ENCODE results near the gene KIF17. TPM values are rescaled to one million over a fixed set of nuclear protein-coding genes. Genes with fewer than 3 reads are reported as not detected.

Gene KIF17
- total and polyA plus RNA-seq, 2 of the 8 experiments (the other 6 are each of a cell fraction or from before 2014, with no cell fraction given): 6.9 to 10.4 TPM

- peaks cover 0 to under 1% of the 10 kb centered on the region in 2 experiments; a peak in 1 of 4 replicates for H3K9me3 ChIP-seq (ENCODE audit: insufficient read depth in 2 of 2, low read depth in 1 of 2, low read length in 1 of 2)
- H2BK5ac ChIP-seq (ENCODE audit: low read depth, low read length): no peak overlapping the region
- no peaks in the 10 kb centered on the region; a peak in 1 of 8 replicates for H3K36me3 ChIP-seq (ENCODE audit: control insufficient read depth in 2 of 4, insufficient read depth in 4 of 4, low read length in 3 of 4)
- H2BK15ac ChIP-seq (ENCODE audit: low read length): no peak overlapping the region
- peak overlapping the region; percentile 80 to 89 for H3K4me2 ChIP-seq (ENCODE audit: insufficient read depth in 1 of 2, low read depth in 2 of 2, low read length in 2 of 2)
- ChIA-PET CTCF (ENCODE audit: partially characterized antibody) (interaction anchor here (0.6 to 5.8 kb wide), 18 partner anchors 7 to 683 kb away, joined by 3 to 47 read pairs (median 4); partner anchors contain the start of genes CDA and FAM43B), POLR2A (ENCODE audit: partially characterized antibody) (interaction anchor here (0.5 to 2.3 kb wide), 7 partner anchors 9 to 548 kb away, joined by 3 to 13 read pairs (median 5); partner anchors contain the start of gene HP1BP3)
- H3K27ac ChIP-seq (ENCODE audit: low read depth, low read length): no peak overlapping the region
- no peak overlapping the region for H4K8ac ChIP-seq (ENCODE audit: extremely low read depth, insufficient read depth, low read length)
- peaks cover 0 to 7% (median 0%) of the 10 kb centered on the region in 4 experiments; a peak in 2 of 7 replicates for H3K4me1 ChIP-seq (replicated peaks in 1 of 4; ENCODE audit: control insufficient read depth in 3 of 4, insufficient read depth in 4 of 4, low read length in 3 of 4)
- H3K79me2 ChIP-seq (ENCODE audit: control insufficient read depth in 1 of 2, insufficient read depth in 2 of 2, low read length in 2 of 2): no peaks in the 10 kb centered on the region
- no peak overlapping the region for H2AK5ac ChIP-seq (ENCODE audit: low read depth, low read length)
- H4K5ac ChIP-seq (ENCODE audit: insufficient read length, low read depth, low read length): no peak overlapping the region
- peaks cover 5% of the 10 kb centered on the region; the same call in 1 of the 2 replicates for H3K23me2 ChIP-seq (ENCODE audit: low read depth, low read length)
- 7% methylated on average over 4 of the region's 4 CpGs; no CpG with 5 or more reads in 1 of the 2 experiments for WGBS, 2 experiments (ENCODE audit: extremely low coverage in 1 of 2, insufficient coverage in 1 of 2, insufficient read length in 1 of 2, insufficient replicate concordance in 2 of 2, low coverage in 1 of 2, low lambda C conversion rate in 2 of 2, missing lambda C conversion rate in 1 of 2)
- no peak overlapping the region for H2BK20ac ChIP-seq (ENCODE audit: low read length)
- TF ChIP-seq USF2 (IDR thresholded peaks at IDR 0.05; ENCODE audit: low read length): no peak; the same call in 1 of the 2 replicates
- 0 out of 2 replicates have a peak, but pooled peaks have one; percentile 14 for TF ChIP-seq SP4 (IDR thresholded peaks at IDR 0.05; ENCODE audit: low read length)
- no peak for TF ChIP-seq GABPA (IDR thresholded peaks at IDR 0.05; ENCODE audit: borderline replicate concordance, insufficient read depth, low read length)
- TF ChIP-seq SIRT6 (IDR thresholded peaks at IDR 0.05; ENCODE audit: low read length): no peak
- H2AFZ ChIP-seq (ENCODE audit: low read length): peak overlapping the region; percentile 99
- H3K27me3 ChIP-seq (replicated peaks in 1 of 4; ENCODE audit: control insufficient read depth in 3 of 4, extremely low read depth in 1 of 4, insufficient read depth in 3 of 4, low read length in 3 of 4): peaks cover 0 to 5% (median 0%) of the 10 kb centered on the region in 4 experiments; a peak in 2 of 7 replicates
- no peak overlapping the region for H3K18ac ChIP-seq (ENCODE audit: extremely low read depth, low read length)
- DNase-seq (ENCODE audit: low read depth in 1 of 2, low spot score in 2 of 2): peak in 1 of 2 experiments; percentile 55
- H3K4me3 ChIP-seq (ENCODE audit: extremely low read depth in 1 of 4, insufficient read depth in 2 of 4, low read depth in 3 of 4, low read length in 4 of 4): peak overlapping the region; percentile 70 to 80 (median 75)
- H3K9ac ChIP-seq (replicated peaks in 1 of 4; ENCODE audit: extremely low read depth in 1 of 4, low read depth in 3 of 4, low read length in 3 of 4): peak overlapping the region in 1 of 4 experiments; percentile 37; a peak in 1 of 7 replicates
- H3K4ac ChIP-seq (replicated peaks; ENCODE audit: insufficient read length, low read depth, low read length): no peak overlapping the region
- no peak for FAIRE-seq
- no peak overlapping the region for H3K14ac ChIP-seq (ENCODE audit: insufficient read length)
- H2BK12ac ChIP-seq (ENCODE audit: low read depth, low read length): no peak overlapping the region
- no peaks in the 10 kb centered on the region for H4K20me1 ChIP-seq (replicated peaks in 1 of 2; ENCODE audit: control insufficient read depth in 1 of 2, insufficient read depth in 2 of 2, low read length in 2 of 2)
- H3K56ac ChIP-seq (replicated peaks; ENCODE audit: insufficient read length, low read depth, low read length): no peak overlapping the region
- H3K23ac ChIP-seq (ENCODE audit: insufficient read length): no peak overlapping the region
- H3K79me1 ChIP-seq (ENCODE audit: low read depth, low read length): no peaks in the 10 kb centered on the region
- H4K91ac ChIP-seq (replicated peaks; ENCODE audit: insufficient read length, low read length): no peak overlapping the region
- no peak overlapping the region for H2BK120ac ChIP-seq (replicated peaks; ENCODE audit: low read depth, low read length)
Measured at GRCh38 chr1:20634594-20635084, 83.2 kb downstream of the KIF17 start.
